Right hindlimb (tissue), 1 donor: ENCODE measurements around the gene LRRC8D.

Experiments
- DNase-seq: peaks from one replicate; pipeline ENCODE4 v3.0.0-alpha.2; 2018

Gene LRRC8D

GRCh38 chr1:89834083-89834704 lies 13.4 kb downstream of the LRRC8D start:
- no peak for DNase-seq

- DNase-seq = no peak
Measured at GRCh38 chr1:89836252-89837035, 15.6 kb downstream of the LRRC8D start.

GRCh38 chr1:89837036-89837481 lies 16.2 kb downstream of the LRRC8D start:
- DNase-seq = no peak

- DNase-seq = no peak
Measured at GRCh38 chr1:89837510-89837909, 16.7 kb downstream of the LRRC8D start.

- no peak for DNase-seq
Measured at GRCh38 chr1:89839516-89839915, 18.7 kb downstream of the LRRC8D start.

GRCh38 chr1:89841507-89841906 lies 20.7 kb downstream of the LRRC8D start:
- DNase-seq = no peak

- DNase-seq = no peak
Measured at GRCh38 chr1:89842567-89843272, 21.9 kb downstream of the LRRC8D start.

GRCh38 chr1:89843273-89844130 lies 22.7 kb downstream of the LRRC8D start:
- DNase-seq = peak; percentile 82

- DNase-seq = no peak
Measured at GRCh38 chr1:89844241-89844807, 23.5 kb downstream of the LRRC8D start.

GRCh38 chr1:89844860-89845259 lies 24.0 kb downstream of the LRRC8D start:
- no peak for DNase-seq

GRCh38 chr1:89847191-89847729 lies 26.4 kb downstream of the LRRC8D start:
- no peak for DNase-seq

- DNase-seq = no peak
Measured at GRCh38 chr1:89850844-89851415, 30.1 kb downstream of the LRRC8D start.

- DNase-seq = no peak
Measured at GRCh38 chr1:89854140-89854539, 33.3 kb downstream of the LRRC8D start.

GRCh38 chr1:89855413-89856123 lies 34.7 kb downstream of the LRRC8D start:
- no peak for DNase-seq

GRCh38 chr1:89863165-89863830 lies 42.5 kb downstream of the LRRC8D start:
- no peak for DNase-seq

- no peak for DNase-seq
Measured at GRCh38 chr1:89865498-89866382, 44.9 kb downstream of the LRRC8D start.

GRCh38 chr1:89866568-89866967 lies 45.7 kb downstream of the LRRC8D start:
- DNase-seq = no peak

- DNase-seq = no peak
Measured at GRCh38 chr1:89870998-89871397, 50.2 kb downstream of the LRRC8D start.

- DNase-seq = no peak
Measured at GRCh38 chr1:89871768-89872473, 51.1 kb downstream of the LRRC8D start.
